ENCODE measurements around the gene TEAD4. TPM values are rescaled to one million over a fixed set of nuclear protein-coding genes. Genes with fewer than 3 reads are reported as not detected.

Gene TEAD4
- total and polyA plus RNA-seq, 2 donors from 2014 or later: 19.8 to 40.9 TPM

DNA sequence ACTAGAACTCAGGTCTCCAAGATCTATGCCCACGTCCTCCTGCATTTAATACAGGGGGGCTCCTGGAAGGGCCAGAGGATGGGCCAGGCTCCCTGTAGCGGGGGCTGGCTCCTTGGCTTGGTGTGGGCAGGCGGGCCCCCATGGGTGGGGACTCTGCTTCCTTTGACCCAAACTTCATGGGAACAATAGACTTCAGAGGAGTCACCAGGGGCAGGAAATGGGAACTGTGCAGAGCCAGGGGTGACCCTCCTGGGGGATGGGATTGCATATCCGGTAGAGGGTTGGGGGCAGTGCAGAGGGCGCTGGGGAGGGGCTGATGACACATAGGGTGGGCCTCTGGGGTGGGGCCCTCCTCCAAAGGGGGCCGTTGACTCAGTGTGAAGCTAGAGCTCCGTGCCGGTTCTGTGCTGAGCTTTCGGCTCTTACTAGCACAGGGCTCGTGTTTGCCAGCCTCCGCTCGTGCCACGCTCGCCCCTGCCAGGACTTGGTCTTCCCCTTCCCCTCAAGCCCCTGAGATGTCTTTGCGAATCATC is 4.6 kb downstream of the TEAD4 start:
- H3K9me3 ChIP-seq (ENCODE audit: control insufficient read depth in 2 of 3, insufficient read depth in 1 of 3, low read length in 3 of 3): no peaks in the 10 kb centered on the region
- DNase-seq (peak in 4 of 5 donors; percentile 28 to 80 (median 59)), FAIRE-seq (no peak)
- H3K36me3 ChIP-seq (ENCODE audit: control insufficient read depth in 2 of 3, insufficient read depth in 3 of 3, low read length in 3 of 3): no peaks in the 10 kb centered on the region
- peak overlapping the region in 1 of 2 donors; percentile 22 for H3K27ac ChIP-seq (ENCODE audit: low read depth in 2 of 2, low read length in 2 of 2)
- no peak overlapping the region for H3K4me3 ChIP-seq (ENCODE audit: low read length in 3 of 3)
- H3K4me1 ChIP-seq (ENCODE audit: control insufficient read depth in 2 of 3, insufficient read depth in 2 of 3, low read depth in 1 of 3, low read length in 3 of 3): peaks cover 0 to 10% (median 0%) of the 10 kb centered on the region in 3 donors
- no peak overlapping the region for H3K9ac ChIP-seq (ENCODE audit: low read length in 3 of 3)
- H3K27me3 ChIP-seq (ENCODE audit: control insufficient read depth, insufficient read depth, low read length): no peaks in the 10 kb centered on the region
- intact Hi-C loops (cut with DNase I): no loop called here
- TF ChIP-seq, protein P1, sequence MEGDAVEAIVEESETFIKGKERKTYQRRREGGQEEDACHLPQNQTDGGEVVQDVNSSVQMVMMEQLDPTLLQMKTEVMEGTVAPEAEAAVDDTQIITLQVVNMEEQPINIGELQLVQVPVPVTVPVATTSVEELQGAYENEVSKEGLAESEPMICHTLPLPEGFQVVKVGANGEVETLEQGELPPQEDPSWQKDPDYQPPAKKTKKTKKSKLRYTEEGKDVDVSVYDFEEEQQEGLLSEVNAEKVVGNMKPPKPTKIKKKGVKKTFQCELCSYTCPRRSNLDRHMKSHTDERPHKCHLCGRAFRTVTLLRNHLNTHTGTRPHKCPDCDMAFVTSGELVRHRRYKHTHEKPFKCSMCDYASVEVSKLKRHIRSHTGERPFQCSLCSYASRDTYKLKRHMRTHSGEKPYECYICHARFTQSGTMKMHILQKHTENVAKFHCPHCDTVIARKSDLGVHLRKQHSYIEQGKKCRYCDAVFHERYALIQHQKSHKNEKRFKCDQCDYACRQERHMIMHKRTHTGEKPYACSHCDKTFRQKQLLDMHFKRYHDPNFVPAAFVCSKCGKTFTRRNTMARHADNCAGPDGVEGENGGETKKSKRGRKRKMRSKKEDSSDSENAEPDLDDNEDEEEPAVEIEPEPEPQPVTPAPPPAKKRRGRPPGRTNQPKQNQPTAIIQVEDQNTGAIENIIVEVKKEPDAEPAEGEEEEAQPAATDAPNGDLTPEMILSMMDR (IDR thresholded peaks at IDR 0.05; ENCODE audit: borderline replicate concordance, extremely low read depth, insufficient read depth): no peak

DNA sequence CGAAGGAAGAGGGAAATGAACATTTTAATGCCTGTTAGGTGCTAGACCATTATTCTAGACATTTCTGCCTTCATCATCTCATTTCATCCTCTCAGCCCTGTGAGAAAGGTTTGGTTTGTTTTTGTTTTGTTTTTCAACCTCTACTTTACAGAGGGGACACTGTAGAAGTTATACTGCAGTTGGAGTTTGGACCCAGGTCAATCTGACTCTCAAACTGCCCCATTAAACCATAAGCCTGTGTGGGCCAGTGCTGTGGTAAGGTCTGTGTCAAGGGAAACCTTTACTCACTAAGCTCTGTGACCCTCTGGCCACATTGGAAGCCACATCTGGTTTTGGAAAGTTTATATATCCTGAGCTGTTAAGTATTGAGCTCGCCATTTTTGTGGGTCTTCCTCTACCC is 8.5 kb downstream of the TEAD4 start:
- no peak overlapping the region for H3K27ac ChIP-seq (ENCODE audit: low read depth in 2 of 2, low read length in 2 of 2)
- DNase-seq: no peak
- FAIRE-seq: no peak

DNA sequence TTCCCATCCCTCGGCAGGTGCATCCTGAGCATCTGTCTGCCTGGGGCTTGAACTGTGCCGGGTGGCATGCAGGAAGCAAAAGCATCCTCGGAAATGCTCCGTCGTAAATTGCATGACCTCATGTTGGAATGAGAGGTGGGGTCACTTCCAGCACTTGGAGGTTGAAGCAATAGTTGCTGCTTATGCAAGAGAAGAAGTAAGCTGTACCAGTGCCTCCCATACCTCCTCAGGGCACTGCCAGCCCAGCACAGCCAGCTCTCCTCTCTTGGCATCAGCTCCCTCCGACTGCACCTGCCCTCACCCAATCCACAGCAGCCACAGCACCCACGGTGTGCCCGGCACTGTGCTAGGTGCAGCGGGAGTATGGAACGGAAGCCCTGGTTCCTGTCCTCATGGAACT is 11.5 kb downstream of the TEAD4 start:
- intact Hi-C loops (cut with DNase I): no loop called here

More for the DNA sequence above, 8.5 kb downstream of the TEAD4 start:
- TF ChIP-seq, protein P1 (IDR thresholded peaks at IDR 0.05; ENCODE audit: borderline replicate concordance, extremely low read depth, insufficient read depth): no peak
- Histone ChIP-seq H3K9me3 (ENCODE audit: control insufficient read depth in 2 of 3, insufficient read depth in 1 of 3, low read length in 3 of 3) (no peaks in the 10 kb centered on the region), H3K4me1 (ENCODE audit: control insufficient read depth in 2 of 3, insufficient read depth in 2 of 3, low read depth in 1 of 3, low read length in 3 of 3) (peaks cover 0 to 1% (median 0%) of the 10 kb centered on the region in 3 donors), H3K36me3 (ENCODE audit: control insufficient read depth in 2 of 3, insufficient read depth in 3 of 3, low read length in 3 of 3) (no peaks in the 10 kb centered on the region), H3K4me3 (ENCODE audit: low read length in 3 of 3) (no peak overlapping the region), H3K9ac (ENCODE audit: low read length in 3 of 3) (no peak overlapping the region), H3K27me3 (ENCODE audit: control insufficient read depth, insufficient read depth, low read length) (no peaks in the 10 kb centered on the region)
- intact Hi-C loops (cut with DNase I): no loop called here

More for the DNA sequence above, 11.5 kb downstream of the TEAD4 start:
- H3K4me1 ChIP-seq (ENCODE audit: control insufficient read depth in 2 of 3, insufficient read depth in 2 of 3, low read depth in 1 of 3, low read length in 3 of 3): no peaks in the 10 kb centered on the region
- no peaks in the 10 kb centered on the region for H3K9me3 ChIP-seq (ENCODE audit: control insufficient read depth in 2 of 3, insufficient read depth in 1 of 3, low read length in 3 of 3)
- no peaks in the 10 kb centered on the region for H3K36me3 ChIP-seq (ENCODE audit: control insufficient read depth in 2 of 3, insufficient read depth in 3 of 3, low read length in 3 of 3)
- no peak overlapping the region for H3K27ac ChIP-seq (ENCODE audit: low read depth in 2 of 2, low read length in 2 of 2)
- no peak for DNase-seq
- no peak for FAIRE-seq
- no peaks in the 10 kb centered on the region for H3K27me3 ChIP-seq (ENCODE audit: control insufficient read depth, insufficient read depth, low read length)
- no peak overlapping the region for H3K9ac ChIP-seq (ENCODE audit: low read length in 3 of 3)
- TF ChIP-seq, protein P1 (IDR thresholded peaks at IDR 0.05; ENCODE audit: borderline replicate concordance, extremely low read depth, insufficient read depth): no peak
- H3K4me3 ChIP-seq (ENCODE audit: low read length in 3 of 3): no peak overlapping the region
